HFF-Myc (cell line): ENCODE data around the gene ARV1.
"Not testable (repeated sequence)": the region's sequence is repeated elsewhere in the genome, so short reads cannot be mapped to it uniquely, and the experiment has no call there.

Experiments
- DNase-seq: peaks from one replicate; pipeline ENCODE4 v3.0.0-alpha.2; 2011; ENCODE audit warnings: low read depth; ENCODE audit errors: extremely low read depth
- H3K4me3 ChIP-seq: replicated peaks from 2 replicates; pipeline ENCODE4 v1.5.1; 2011; ENCODE audit warnings: low read depth, mild to moderate bottlenecking, control low read depth, low read length
- TF ChIP-seq, protein P1 (sequence below): IDR thresholded peaks from 2 replicates; pipeline ENCODE4 v1.5.1; 2012; ENCODE audit warnings: mild to moderate bottlenecking, low read depth, low read length, control low read depth; ENCODE audit errors: missing control alignments

Gene ARV1

DNA sequence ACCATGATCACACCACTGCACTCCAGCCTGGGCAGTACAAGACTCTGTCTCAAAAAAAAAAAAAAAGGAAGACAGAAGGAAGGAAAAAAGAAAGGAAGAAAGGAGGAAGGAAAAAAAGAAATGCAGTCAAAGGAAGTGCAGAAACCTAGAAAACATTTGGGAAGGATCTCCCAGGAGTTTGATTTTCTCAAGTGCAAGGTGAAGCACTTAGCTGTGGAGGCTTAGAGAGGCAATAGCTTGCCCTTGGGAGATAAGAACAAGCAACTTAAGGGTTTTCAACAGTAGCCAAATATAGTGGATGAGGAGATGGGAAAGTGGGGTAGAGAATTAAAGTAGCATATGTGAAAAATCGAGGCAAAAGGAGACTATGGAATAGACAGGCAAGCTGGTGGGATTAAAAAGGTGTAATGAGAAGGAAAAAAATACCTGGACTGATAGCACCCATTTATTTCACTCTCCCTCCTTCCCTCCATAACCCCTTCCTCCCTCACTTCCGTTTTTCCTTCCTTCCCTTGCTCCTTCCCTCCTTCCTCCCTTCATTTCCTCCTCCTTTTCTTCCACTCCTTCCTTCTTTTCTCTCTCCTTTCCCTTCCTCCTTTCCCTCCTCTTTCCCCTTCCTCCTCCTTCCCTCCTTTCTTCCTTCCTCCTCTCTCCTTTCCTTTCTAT, 68.0 kb downstream of the ARV1 start:
- TF ChIP-seq, protein P1, sequence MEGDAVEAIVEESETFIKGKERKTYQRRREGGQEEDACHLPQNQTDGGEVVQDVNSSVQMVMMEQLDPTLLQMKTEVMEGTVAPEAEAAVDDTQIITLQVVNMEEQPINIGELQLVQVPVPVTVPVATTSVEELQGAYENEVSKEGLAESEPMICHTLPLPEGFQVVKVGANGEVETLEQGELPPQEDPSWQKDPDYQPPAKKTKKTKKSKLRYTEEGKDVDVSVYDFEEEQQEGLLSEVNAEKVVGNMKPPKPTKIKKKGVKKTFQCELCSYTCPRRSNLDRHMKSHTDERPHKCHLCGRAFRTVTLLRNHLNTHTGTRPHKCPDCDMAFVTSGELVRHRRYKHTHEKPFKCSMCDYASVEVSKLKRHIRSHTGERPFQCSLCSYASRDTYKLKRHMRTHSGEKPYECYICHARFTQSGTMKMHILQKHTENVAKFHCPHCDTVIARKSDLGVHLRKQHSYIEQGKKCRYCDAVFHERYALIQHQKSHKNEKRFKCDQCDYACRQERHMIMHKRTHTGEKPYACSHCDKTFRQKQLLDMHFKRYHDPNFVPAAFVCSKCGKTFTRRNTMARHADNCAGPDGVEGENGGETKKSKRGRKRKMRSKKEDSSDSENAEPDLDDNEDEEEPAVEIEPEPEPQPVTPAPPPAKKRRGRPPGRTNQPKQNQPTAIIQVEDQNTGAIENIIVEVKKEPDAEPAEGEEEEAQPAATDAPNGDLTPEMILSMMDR = no peak
- DNase-seq = no peak
- no peak overlapping the region for H3K4me3 ChIP-seq

DNA sequence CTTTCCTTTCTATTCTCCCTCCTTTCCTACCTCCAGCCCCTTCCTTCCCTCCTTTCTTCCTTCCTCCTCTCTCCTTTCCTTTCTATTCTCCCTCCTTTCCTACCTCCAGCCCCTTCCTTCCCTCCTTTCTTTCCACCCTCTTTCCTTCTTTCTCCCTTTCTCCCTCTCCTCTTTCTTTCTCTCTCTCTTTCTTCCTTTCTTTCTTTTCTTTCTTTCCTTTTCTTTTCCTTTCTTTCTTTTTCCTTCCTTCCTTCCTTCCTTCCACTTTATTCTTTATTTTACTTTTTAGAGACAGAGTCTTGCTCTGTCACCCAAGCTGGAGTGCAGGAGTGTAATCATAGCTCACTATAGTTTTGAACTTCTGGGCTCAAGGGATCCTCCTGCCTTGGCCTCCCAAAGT, 68.6 kb downstream of the ARV1 start:
- H3K4me3 ChIP-seq, DNase-seq: not testable (repeated sequence)

DNA sequence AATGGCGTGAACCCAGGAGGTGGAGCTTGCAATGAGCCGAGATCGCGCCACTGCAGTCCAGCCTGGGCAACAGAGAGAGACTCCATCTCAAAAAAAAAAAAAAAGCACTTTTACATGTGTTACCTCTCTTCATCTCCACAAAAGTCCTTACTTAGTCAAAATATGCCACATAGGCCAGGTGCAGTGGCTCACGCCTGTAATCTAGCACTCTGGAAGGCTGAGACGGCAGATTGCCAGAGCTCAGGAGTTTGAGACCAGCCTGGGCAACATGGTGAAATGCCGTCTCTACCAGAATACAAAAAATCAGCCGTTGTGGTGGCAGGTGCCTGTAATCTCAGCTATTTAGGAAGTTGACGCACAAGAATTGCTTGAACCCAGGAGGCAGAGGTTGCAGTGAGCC, 69.5 kb downstream of the ARV1 start:
- not testable (repeated sequence) for H3K4me3 ChIP-seq

GRCh38 chr1:231049121-231049979, 70.5 kb downstream of the ARV1 start:
- no peak overlapping the region for H3K4me3 ChIP-seq
- no peak for DNase-seq
- TF ChIP-seq, protein P1 = no peak

More for the DNA sequence above, 69.5 kb downstream of the ARV1 start:
- not testable (repeated sequence) for DNase-seq
